ENCODE data around the gene RDH16. TPM values are rescaled to one million over a fixed set of nuclear protein-coding genes. Genes with fewer than 3 reads are reported as not detected.

The RDH16 gene
- total RNA-seq, 2 experiments from 2014 or later: 0.30 to 0.34 TPM

GRCh38 chr12:56951582-56952339 lies 5.6 kb downstream of the RDH16 start:
- no peaks in the 10 kb centered on the region for H3K36me3 ChIP-seq (ENCODE audit: insufficient read depth, low read length)
- Mint-ChIP-seq H3K4me1 (ENCODE audit: low read depth) (no peaks in the 10 kb centered on the region), H3K9me3 (no peaks in the 10 kb centered on the region), H3K4me3 (no peak overlapping the region), H3K36me3 (ENCODE audit: low read depth) (peaks cover 5% of the 10 kb centered on the region), H3K27ac (no peak overlapping the region), H3K27me3 (no peaks in the 10 kb centered on the region)
- TF ChIP-seq CTCF (IDR thresholded peaks at IDR 0.05): no peak
- H3K4me1 ChIP-seq (ENCODE audit: insufficient read depth, low read length): no peaks in the 10 kb centered on the region
- H3K4me3 ChIP-seq (ENCODE audit: low read length): no peak overlapping the region
- no peak overlapping the region for H3K27ac ChIP-seq (ENCODE audit: low read depth in 1 of 2, low read length in 2 of 2)
- CTCF ChIA-PET: no interaction called here
- no peaks in the 10 kb centered on the region for H3K9me3 ChIP-seq (ENCODE audit: control insufficient read depth in 1 of 2, insufficient read depth in 1 of 2, low read length in 2 of 2)
- POLR2A ChIA-PET: interaction anchor here (0.6 kb wide), 1 partner anchor 1204 kb away, joined by 4 read pairs; no protein-coding TSS in a partner anchor
- no peaks in the 10 kb centered on the region for H3K27me3 ChIP-seq (ENCODE audit: control insufficient read depth in 1 of 2, insufficient read depth in 2 of 2, low read length in 2 of 2)
- intact Hi-C loops (cut with DNase I, micrococcal nuclease): no loop called here
- no peak for DNase-seq
- ATAC-seq (ENCODE audit: poor library complexity): no peak

DNA sequence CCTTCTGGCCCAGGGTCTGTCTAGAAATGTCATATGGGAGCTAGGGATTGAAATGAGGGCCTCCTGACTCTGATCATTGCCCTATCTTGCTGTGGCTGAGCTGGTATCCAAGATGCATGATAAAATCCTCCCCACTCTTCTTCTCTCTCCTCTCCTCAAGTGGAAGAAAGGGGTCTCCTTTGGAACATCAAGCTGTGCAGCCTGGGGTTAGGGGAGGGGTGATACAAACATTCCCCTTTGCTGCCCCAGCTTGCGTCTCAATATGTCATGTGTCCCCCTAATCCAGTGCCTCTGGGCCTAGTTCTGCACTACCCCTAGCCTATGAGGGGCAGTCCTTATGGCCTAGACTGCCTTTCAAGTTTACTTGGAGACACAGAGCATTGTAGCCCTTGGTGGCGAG lies 8.5 kb downstream of the RDH16 start:
- no peaks in the 10 kb centered on the region for H3K27me3 Mint-ChIP-seq
- peaks cover 5% of the 10 kb centered on the region for H3K36me3 Mint-ChIP-seq (ENCODE audit: low read depth)
- no peaks in the 10 kb centered on the region for H3K4me1 Mint-ChIP-seq (ENCODE audit: low read depth)
- Histone ChIP-seq H3K4me1 (ENCODE audit: insufficient read depth, low read length) (no peaks in the 10 kb centered on the region), H3K9me3 (ENCODE audit: control insufficient read depth in 1 of 2, insufficient read depth in 1 of 2, low read length in 2 of 2) (peaks cover 0 to 4% of the 10 kb centered on the region in 2 experiments), H3K4me3 (ENCODE audit: low read length) (no peak overlapping the region), H3K27ac (ENCODE audit: low read depth in 1 of 2, low read length in 2 of 2) (no peak overlapping the region), H3K27me3 (ENCODE audit: control insufficient read depth in 1 of 2, insufficient read depth in 2 of 2, low read length in 2 of 2) (no peaks in the 10 kb centered on the region), H3K36me3 (ENCODE audit: insufficient read depth, low read length) (no peaks in the 10 kb centered on the region)
- H3K27ac Mint-ChIP-seq: no peak overlapping the region
- ChIA-PET CTCF (no interaction called here), POLR2A (no interaction called here)
- no peaks in the 10 kb centered on the region for H3K9me3 Mint-ChIP-seq
- DNase-seq: no peak
- intact Hi-C loops (cut with DNase I, micrococcal nuclease): no loop called here
- no peak overlapping the region for H3K4me3 Mint-ChIP-seq
- ATAC-seq (ENCODE audit: poor library complexity): no peak
- no peak for TF ChIP-seq CTCF (IDR thresholded peaks at IDR 0.05)

- no peak overlapping the region for H3K4me3 Mint-ChIP-seq
- Histone ChIP-seq H3K4me1 (ENCODE audit: insufficient read depth, low read length) (no peaks in the 10 kb centered on the region), H3K4me3 (ENCODE audit: low read length) (no peak overlapping the region), H3K9me3 (ENCODE audit: control insufficient read depth in 1 of 2, insufficient read depth in 1 of 2, low read length in 2 of 2) (peaks cover 0 to 6% of the 10 kb centered on the region in 2 experiments), H3K27me3 (ENCODE audit: control insufficient read depth in 1 of 2, insufficient read depth in 2 of 2, low read length in 2 of 2) (no peaks in the 10 kb centered on the region), H3K36me3 (ENCODE audit: insufficient read depth, low read length) (no peaks in the 10 kb centered on the region), H3K27ac (ENCODE audit: low read depth in 1 of 2, low read length in 2 of 2) (no peak overlapping the region)
- no peaks in the 10 kb centered on the region for H3K9me3 Mint-ChIP-seq
- ATAC-seq (ENCODE audit: poor library complexity): no peak
- TF ChIP-seq CTCF (IDR thresholded peaks at IDR 0.05): no peak
- ChIA-PET CTCF (no interaction called here), POLR2A (no interaction called here)
- intact Hi-C loops (cut with DNase I, micrococcal nuclease): no loop called here
- no peaks in the 10 kb centered on the region for H3K27me3 Mint-ChIP-seq
- no peak overlapping the region for H3K27ac Mint-ChIP-seq
- H3K4me1 Mint-ChIP-seq (ENCODE audit: low read depth): no peaks in the 10 kb centered on the region
- peaks cover 5% of the 10 kb centered on the region for H3K36me3 Mint-ChIP-seq (ENCODE audit: low read depth)
- DNase-seq: no peak
These were observed 9.0 kb downstream of the RDH16 start for GRCh38 chr12:56948457-56948777.
